Hepatocyte (in vitro differentiated cells): Measurements from ENCODE around the gene FYN. TPM values are rescaled to one million over a fixed set of nuclear protein-coding genes. Genes with fewer than 3 reads are reported as not detected.

Experiments used
- DNase-seq: peaks from one replicate; pipeline ENCODE4 v3.0.0-alpha.2; 2016; ENCODE audit warnings: low spot score
- H2AFZ ChIP-seq: fragments of 200-600 bp; sonication (generic); 2 replicates; pipeline ENCODE4 v1.6.0; 2016; ENCODE audit warnings: antibody characterized with exemption, mild to moderate bottlenecking
- H3K27ac ChIP-seq: fragments of 200-600 bp; sonication (generic); 2 replicates; pipeline ENCODE4 v1.5.1; 2016; ENCODE audit warnings: mild to moderate bottlenecking
- H3K27me3 ChIP-seq: fragments of 200-600 bp; sonication (generic); 2 replicates; pipeline ENCODE4 v1.6.1; 2016
- H3K36me3 ChIP-seq: fragments of 200-600 bp; sonication (generic); replicated peaks from 2 replicates; pipeline ENCODE4 v1.5.1; 2016; ENCODE audit warnings: low read depth; ENCODE audit not compliant: insufficient read depth
- H3K4me1 ChIP-seq: fragments of 200-600 bp; sonication (generic); 2 replicates; pipeline ENCODE4 v1.5.1; 2016; ENCODE audit warnings: mild to moderate bottlenecking, moderate library complexity; ENCODE audit not compliant: insufficient read depth
- H3K4me2 ChIP-seq: fragments of 200-600 bp; sonication (generic); 2 replicates; pipeline ENCODE4 v1.6.0; 2016
- H3K4me3 ChIP-seq: fragments of 200-600 bp; sonication (generic); 2 replicates; pipeline ENCODE4 v1.5.1; 2016; ENCODE audit warnings: mild to moderate bottlenecking
- H3K79me2 ChIP-seq: fragments of 200-600 bp; sonication (generic); 2 replicates; pipeline ENCODE4 v1.6.0; 2017; ENCODE audit warnings: mild to moderate bottlenecking
- H3K9me2 ChIP-seq: fragments of 200-600 bp; sonication (generic); replicated peaks from 2 replicates; pipeline ENCODE4 v1.6.0; 2017; ENCODE audit warnings: mild to moderate bottlenecking; ENCODE audit not compliant: insufficient read depth
- H3K9me3 ChIP-seq: fragments of 200-600 bp; sonication (generic); 2 replicates; pipeline ENCODE4 v1.5.1; 2016; ENCODE audit warnings: low read depth, mild to moderate bottlenecking
- H4K20me1 ChIP-seq: fragments of 200-600 bp; sonication (generic); 2 replicates; pipeline ENCODE4 v1.6.0; 2016; ENCODE audit warnings: mild to moderate bottlenecking; ENCODE audit not compliant: insufficient read depth, poor library complexity, severe bottlenecking
- CTCF ChIP-seq: fragments of 200-600 bp; sonication (generic); IDR thresholded peaks from 2 replicates; pipeline ENCODE4 v1.5.1; 2016; ENCODE audit warnings: antibody characterized with exemption, mild to moderate bottlenecking; ENCODE audit not compliant: poor library complexity
- EZH2 ChIP-seq: fragments of 200-600 bp; sonication (generic); IDR thresholded peaks from 2 replicates; pipeline ENCODE4 v1.6.1; 2016; ENCODE audit warnings: antibody characterized with exemption, mild to moderate bottlenecking, borderline replicate concordance
- EZH2phosphoT487 ChIP-seq: fragments of 200-600 bp; sonication (generic); IDR thresholded peaks from one replicate; pipeline ENCODE4 v1.6.1; 2018; ENCODE audit warnings: antibody characterized with exemption, mild to moderate bottlenecking, low read depth, moderate library complexity; ENCODE audit not compliant: unreplicated experiment, severe bottlenecking
- WGBS: methylation state at CpG from one replicate; pipeline ENCODE4 v1.1.6; 2016; ENCODE audit warnings: low lambda C conversion rate; ENCODE audit errors: missing lambda C conversion rate; 5-methylcytosine and 5-hydroxymethylcytosine counted together
- polyA plus RNA-seq: library from polyadenylated mRNA; unstranded; fragments of >200 nt; fragmentation: Nextera tagmentation; extraction: Ambion mirVana; gene quantifications from 2 replicates; pipeline ENCODE4 v1.2.1, GENCODE V29; 2016
- total RNA-seq: library from RNA; depleted of rRNA; stranded (reverse); fragments of >200 nt; gene quantifications from 2 replicates; pipeline ENCODE4 v1.2.3, GENCODE V29; 2014

The FYN gene
- total and polyA plus RNA-seq, 2 experiments from 2014 or later, result 40.0 to 70.1 TPM

GRCh38 chr6:111823012-111823411 lies 50.2 kb downstream of the FYN start:
- Histone ChIP-seq H3K9me2 (no peaks in the 10 kb centered on the region), H3K4me3 (no peak overlapping the region), H3K27ac (peak overlapping the region; percentile 80), H3K4me2 (peak overlapping the region; percentile 64), H3K4me1 (peaks cover 10% of the 10 kb centered on the region), H2AFZ (no peak overlapping the region), H3K27me3 (no peaks in the 10 kb centered on the region), H3K36me3 (no peaks in the 10 kb centered on the region), H4K20me1 (no peaks in the 10 kb centered on the region), H3K79me2 (peaks cover 25% of the 10 kb centered on the region), H3K9me3 (no peaks in the 10 kb centered on the region)
- 92% methylated on average over 6 of the region's 6 CpGs for WGBS
- DNase-seq, result no peak
- TF ChIP-seq EZH2, result no peak
- no peak for TF ChIP-seq EZH2phosphoT487
- no peak for TF ChIP-seq CTCF

DNA sequence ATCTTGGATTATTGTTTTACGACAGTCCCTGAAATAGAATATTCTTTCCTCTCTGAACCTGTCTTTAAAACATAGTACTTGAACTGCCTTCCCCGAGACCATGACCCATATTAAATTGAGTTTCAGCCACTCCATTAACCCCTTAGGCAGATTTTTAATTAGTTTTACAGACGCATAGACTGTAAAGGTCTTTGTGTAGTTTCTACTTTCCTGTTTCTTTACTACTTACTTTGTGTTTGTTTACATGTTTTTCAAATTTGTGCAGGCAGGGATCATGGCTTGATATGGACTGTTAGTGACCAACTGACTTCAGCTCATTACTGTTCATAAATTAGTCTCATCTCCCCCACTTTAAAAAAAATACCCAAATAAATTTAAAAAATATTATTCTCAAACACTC lies 53.8 kb downstream of the FYN start:
- H3K4me1 ChIP-seq, result peaks cover 10% of the 10 kb centered on the region
- DNase-seq, result no peak
- H3K4me3 ChIP-seq, result no peak overlapping the region
- H4K20me1 ChIP-seq, result no peaks in the 10 kb centered on the region
- H3K27me3 ChIP-seq, result no peaks in the 10 kb centered on the region
- H3K9me2 ChIP-seq, result no peaks in the 10 kb centered on the region
- H3K9me3 ChIP-seq, result no peaks in the 10 kb centered on the region
- TF ChIP-seq EZH2phosphoT487 (no peak), CTCF (no peak), EZH2 (no peak)
- no peak overlapping the region for H3K27ac ChIP-seq
- 76% methylated on average over 3 of the region's 3 CpGs for WGBS
- H2AFZ ChIP-seq, result no peak overlapping the region
- no peaks in the 10 kb centered on the region for H3K36me3 ChIP-seq
- peaks cover 24% of the 10 kb centered on the region for H3K79me2 ChIP-seq
- H3K4me2 ChIP-seq, result no peak overlapping the region

- Histone ChIP-seq H2AFZ (no peak overlapping the region), H3K4me3 (no peak overlapping the region), H3K4me1 (peaks cover 8% of the 10 kb centered on the region), H3K27me3 (no peaks in the 10 kb centered on the region), H3K9me2 (no peaks in the 10 kb centered on the region), H3K27ac (no peak overlapping the region), H3K4me2 (no peak overlapping the region), H3K36me3 (no peaks in the 10 kb centered on the region), H4K20me1 (no peaks in the 10 kb centered on the region), H3K79me2 (peaks cover 24% of the 10 kb centered on the region), H3K9me3 (no peaks in the 10 kb centered on the region)
- DNase-seq, result no peak
- WGBS, result 70% methylated on average over 5 of the region's 5 CpGs
- no peak for TF ChIP-seq EZH2phosphoT487
- TF ChIP-seq CTCF, result no peak
- TF ChIP-seq EZH2, result no peak
These were observed 54.6 kb downstream of the FYN start for GRCh38 chr6:111818539-111819226.
